K562 (cell line): ENCODE results near the gene KIF24. TPM values are rescaled to one million over a fixed set of nuclear protein-coding genes. Genes with fewer than 3 reads are reported as not detected.

Experiments used
- ATAC-seq: fragments of 200-7000 bp; cut with Tn5 transposase; 3 replicates; pipeline ENCODE4 v1.9.1; 2020; ENCODE audit warnings: moderate library complexity
- BruUV-seq: library from RNA; stranded (reverse); fragments of 400-500 nt; replicated peaks from 2 replicates; lab custom pipeline; 2021; lab: Mats Ljungman, UMichigan
- CTCF ChIA-PET: fragments of 300-600 bp; formaldehyde crosslinking; extraction: SDS; loops from one replicate; lab custom pipeline; 2021; ENCODE audit warnings: low intra/inter-chr PET ratio; lab: Yijun Ruan, JAX
- POLR2A ChIA-PET: fragments of 300-600, 350-650 bp; sonication (Branson Sonifier 250); formaldehyde crosslinking; extraction: SDS; loops from one replicate; lab custom pipeline; 2021; ENCODE audit warnings: antibody characterized with exemption, inconsistent platforms; lab: Yijun Ruan, JAX
- DNase-seq, 4 experiments: peaks; one replicate each; pipeline versions ENCODE4 v3.0.0 to v3.0.0-alpha.2; 2011 to 2018; ENCODE audit warnings: low spot score in 3 of 4, mixed read lengths in 3 of 4; ENCODE audit errors: extremely low read depth in 1 of 4
- FAIRE-seq: peaks from 2 replicates; lab custom pipeline; 2011; peaks lifted over from hg19 to GRCh38; lab: Jason Lieb, UNC
- H2AFZ ChIP-seq: 2 replicates; pipeline ENCODE4 v1.6.0; 2011; ENCODE audit warnings: low read depth, low read length, control low read depth, inconsistent platforms
- H3K27ac ChIP-seq: fragments of 200-600 bp; 3 replicates; pipeline ENCODE4 v1.8.0; 2011; ENCODE audit warnings: low read depth, mild to moderate bottlenecking, control low read depth, inconsistent platforms, low read length, moderate library complexity, mixed read lengths; ENCODE audit errors: extremely low read depth
- H3K27me3 ChIP-seq, 2 experiments: fragments of 300-600 bp in 1 of 2; 2 replicates in 1 of 2; 3 replicates in 1 of 2; pipeline versions ENCODE4 v1.6.0 to v1.8.0; 2011; ENCODE audit warnings: inconsistent platforms in 2 of 2, low read length in 2 of 2, mild to moderate bottlenecking in 1 of 2, mixed read lengths in 1 of 2, moderate library complexity in 1 of 2; ENCODE audit not compliant: control insufficient read depth in 2 of 2, insufficient read depth in 2 of 2
- H3K36me3 ChIP-seq: fragments of 300-600 bp; 3 replicates; pipeline ENCODE4 v1.8.0; 2011; ENCODE audit warnings: mild to moderate bottlenecking, low read length, inconsistent platforms; ENCODE audit not compliant: control insufficient read depth, insufficient read depth
- H3K4me1 ChIP-seq, 2 experiments: fragments of 200-600 bp in 1 of 2; replicated peaks in 1 of 2; 2 replicates in 1 of 2; 3 replicates in 1 of 2; pipeline versions ENCODE4 v1.5.1 to v1.8.0; 2011; ENCODE audit warnings: inconsistent platforms in 2 of 2, low read length in 2 of 2, mild to moderate bottlenecking in 1 of 2, mixed read lengths in 1 of 2, moderate library complexity in 1 of 2; ENCODE audit not compliant: control insufficient read depth in 2 of 2, insufficient read depth in 2 of 2
- H3K4me2 ChIP-seq: 2 replicates; pipeline ENCODE4 v1.6.1; 2011; ENCODE audit warnings: low read length, control low read depth, inconsistent platforms, mixed read lengths; ENCODE audit not compliant: insufficient read depth
- H3K4me3 ChIP-seq: fragments of 200-600 bp; sonication (generic), shearing (Covaris generic); 2 replicates; pipeline ENCODE4 v1.5.1; 2016; ENCODE audit warnings: control low read depth, inconsistent platforms
- H3K79me2 ChIP-seq: fragments of 200-600 bp; 3 replicates; pipeline ENCODE4 v1.8.0; 2011; ENCODE audit warnings: low read length, inconsistent platforms; ENCODE audit not compliant: control insufficient read depth, insufficient read depth
- H3K9ac ChIP-seq, 2 experiments: 2 replicates each; pipeline versions ENCODE4 v1.6.0 to v1.6.1; 2011; ENCODE audit warnings: low read depth in 2 of 2, low read length in 2 of 2, control low read depth in 1 of 2, inconsistent platforms in 1 of 2, mild to moderate bottlenecking in 1 of 2, mixed read lengths in 1 of 2; ENCODE audit not compliant: insufficient read depth in 1 of 2
- H3K9me1 ChIP-seq: one replicate; pipeline ENCODE4 v1.6.0; 2011; ENCODE audit warnings: inconsistent platforms, mild to moderate bottlenecking, low read length, moderate library complexity; ENCODE audit not compliant: control insufficient read depth, insufficient read depth
- H3K9me3 ChIP-seq: replicated peaks from 2 replicates; pipeline ENCODE4 v1.5.1; 2011; ENCODE audit warnings: low read depth, low read length, inconsistent platforms; ENCODE audit not compliant: control insufficient read depth, insufficient read depth
- H4K20me1 ChIP-seq: replicated peaks from 2 replicates; pipeline ENCODE4 v1.6.1; 2011; ENCODE audit warnings: low read length, inconsistent platforms, mixed read lengths; ENCODE audit not compliant: control insufficient read depth, insufficient read depth
- BRF1 ChIP-seq: IDR thresholded peaks from 3 replicates; pipeline ENCODE4 v1.6.1; 2011; ENCODE audit warnings: borderline replicate concordance, mild to moderate bottlenecking; ENCODE audit not compliant: insufficient read length; ENCODE audit errors: extremely low read depth
- DNMT1 ChIP-seq: fragments of 450-650 bp; IDR thresholded peaks from 2 replicates; pipeline ENCODE4 v1.6.1; 2016; ENCODE audit warnings: antibody characterized with exemption, mild to moderate bottlenecking
- FOXK1 ChIP-seq: sonication (generic); formaldehyde crosslinking; IDR thresholded peaks from 2 replicates; pipeline ENCODE4 v1.8.0; 2022; ENCODE audit warnings: missing genetic modification reagents, mild to moderate bottlenecking, borderline replicate concordance
- HNRNPL ChIP-seq: fragments of 200-400 bp; formaldehyde crosslinking; IDR thresholded peaks from 2 replicates; pipeline ENCODE4 v1.6.1; 2017; ENCODE audit warnings: low read depth, mild to moderate bottlenecking, low read length
- NUFIP1 ChIP-seq: fragments of 450-650 bp; IDR thresholded peaks from 2 replicates; pipeline ENCODE4 v1.6.1; 2018; ENCODE audit not compliant: partially characterized antibody
- PHF20 ChIP-seq: fragments of 450-650 bp; IDR thresholded peaks from 2 replicates; pipeline ENCODE4 v1.6.1; 2018; ENCODE audit not compliant: partially characterized antibody
- TCF7L2 ChIP-seq: fragments of 150-350 bp; IDR thresholded peaks from 2 replicates; pipeline ENCODE4 v1.6.1; 2016; ENCODE audit warnings: low read depth, mild to moderate bottlenecking, low read length, moderate library complexity
- ZNF318 ChIP-seq, 2 experiments: fragments of 450-650 bp; IDR thresholded peaks; 2 replicates each; pipeline ENCODE4 v1.6.1; 2016; ENCODE audit warnings: mild to moderate bottlenecking in 2 of 2, borderline replicate concordance in 1 of 2, low read depth in 1 of 2, moderate library complexity in 1 of 2
- ZZZ3 ChIP-seq: fragments of 450-650 bp; IDR thresholded peaks from 2 replicates; pipeline ENCODE4 v1.6.1; 2016; ENCODE audit warnings: antibody characterized with exemption, mild to moderate bottlenecking, moderate library complexity
- WGBS: fragments of 100-300 bp; shearing (Covaris generic); methylation state at CpG from one replicate; pipeline ENCODE4 v1.1.6; 2016; ENCODE audit warnings: low coverage, mixed read lengths; ENCODE audit not compliant: insufficient coverage; ENCODE audit errors: missing lambda C conversion rate; 5-methylcytosine and 5-hydroxymethylcytosine counted together
- in situ Hi-C: fragments of 300-500 bp; cut with MboI; formaldehyde crosslinking; loops from 4 replicates; pipeline ENCODE4 v1.15.0; 2018; ENCODE audit warnings: inconsistent platforms, mixed read lengths
- intact Hi-C: fragments of 100-400 bp; cut with micrococcal nuclease; formaldehyde crosslinking; loops from 2 replicates; pipeline ENCODE4 v1.14.2; 2022
- polyA plus RNA-seq, 8 experiments: library from polyadenylated mRNA; depleted of rRNA in 4 of 8; stranded (reverse) in 5 of 8; unstranded in 3 of 8; fragments of >200 nt; fragmentation: Nextera tagmentation in 2 of 8; fragmentation: Illumina TruSeq in 1 of 8; extraction: Ambion mirVana in 2 of 8; extraction: Trizol in 1 of 8; gene quantifications; 2 replicates each; pipeline versions ENCODE4 v1.2.1 to v1.2.3, GENCODE V29; 2011 to 2014; ENCODE audit warnings: inconsistent platforms in 1 of 8, missing spikeins in 1 of 8
- total RNA-seq, 7 experiments: library from RNA; depleted of rRNA in 6 of 7; stranded (reverse); fragments of >200 nt in 6 of 7; fragmentation: Illumina TruSeq in 2 of 7; extraction: Trizol in 2 of 7; gene quantifications; 2 replicates each; pipeline versions ENCODE4 v1.2.1 to v1.2.3, GENCODE V29; 2011 to 2021; ENCODE audit warnings: low replicate concordance in 1 of 7

The KIF24 gene
- total and polyA plus RNA-seq, 9 of the 15 experiments (the other 6 are each of a cell fraction or from before 2014, with no cell fraction given): 0.63 to 5.8 (median 4.4) TPM

GRCh38 chr9:34374905-34375552, 46.0 kb upstream of the KIF24 start (continued):
- no peak for TF ChIP-seq PHF20
- no peak for TF ChIP-seq ZZZ3

- H3K79me2 ChIP-seq: no peaks in the 10 kb centered on the region
- H3K27me3 ChIP-seq: no peaks in the 10 kb centered on the region
- H3K27ac ChIP-seq: no peak overlapping the region
- no peaks in the 10 kb centered on the region for H3K9me1 ChIP-seq
- ATAC-seq: no peak
- no peak for FAIRE-seq
- H4K20me1 ChIP-seq: no peaks in the 10 kb centered on the region
- no peaks in the 10 kb centered on the region for H3K36me3 ChIP-seq
- intact Hi-C loops (no loop called here), in situ Hi-C loops (no loop called here)
- CTCF ChIA-PET: interaction anchor here (0.7 kb wide), 1 partner anchor 230 kb away, joined by 4 read pairs; no protein-coding TSS in a partner anchor
- BruUV-seq: no TSS peak
- no peak overlapping the region for H2AFZ ChIP-seq
- TF ChIP-seq DNMT1: no peak
- no peak for TF ChIP-seq TCF7L2
- no peak for TF ChIP-seq BRF1
- TF ChIP-seq NUFIP1: no peak
- TF ChIP-seq FOXK1 (CRISPR knock-in tag): no peak
- no peak for TF ChIP-seq ZNF318 (IDR thresholded peaks at IDR 0.05; ENCODE audit: borderline replicate concordance in 1 of 2, low read depth in 1 of 2)
- no peak for TF ChIP-seq HNRNPL
- no peak for DNase-seq
- peaks cover 0 to 19% of the 10 kb centered on the region in 2 experiments; a peak in 4 of 5 replicates for H3K4me1 ChIP-seq
- no peak overlapping the region; a peak in 1 of 4 replicates for H3K9ac ChIP-seq
- no peak overlapping the region for H3K4me2 ChIP-seq
- POLR2A ChIA-PET: no interaction called here
- 28% methylated on average over 3 of the region's 3 CpGs for WGBS
- no peak overlapping the region for H3K4me3 ChIP-seq
- no peaks in the 10 kb centered on the region for H3K9me3 ChIP-seq
Observed at GRCh38 chr9:34374339-34374738, 45.3 kb upstream of the KIF24 start.
